ENCODE results near the gene ZNF134. TPM values are rescaled to one million over a fixed set of nuclear protein-coding genes. Genes with fewer than 3 reads are reported as not detected.

The ZNF134 gene
- total and polyA plus RNA-seq, 9 of the 15 experiments (the other 6 are each of a cell fraction or from before 2014, with no cell fraction given): 1.3 to 10.0 (median 5.7) TPM

DNA sequence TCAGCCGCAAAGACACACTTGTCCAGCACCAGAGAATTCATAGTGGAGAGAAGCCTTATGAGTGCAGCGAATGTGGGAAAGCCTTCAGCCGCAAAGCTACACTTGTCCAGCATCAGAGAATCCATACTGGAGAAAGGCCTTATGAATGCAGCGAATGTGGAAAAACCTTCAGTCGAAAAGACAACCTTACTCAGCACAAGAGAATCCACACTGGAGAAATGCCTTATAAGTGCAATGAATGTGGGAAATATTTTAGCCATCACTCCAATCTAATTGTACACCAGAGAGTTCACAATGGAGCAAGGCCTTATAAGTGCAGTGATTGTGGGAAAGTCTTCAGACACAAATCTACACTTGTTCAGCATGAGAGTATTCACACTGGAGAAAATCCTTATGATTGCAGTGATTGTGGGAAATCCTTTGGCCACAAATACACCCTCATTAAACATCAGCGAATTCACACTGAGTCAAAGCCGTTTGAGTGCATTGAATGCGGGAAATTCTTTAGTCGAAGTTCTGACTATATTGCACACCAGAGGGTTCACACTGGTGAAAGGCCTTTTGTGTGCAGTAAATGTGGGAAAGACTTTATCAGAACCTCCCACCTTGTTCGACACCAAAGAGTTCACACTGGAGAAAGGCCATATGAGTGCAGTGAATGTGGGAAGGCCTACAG lies 6.8 kb downstream of the ZNF134 start (continued):
- TF ChIP-seq, protein P1, sequence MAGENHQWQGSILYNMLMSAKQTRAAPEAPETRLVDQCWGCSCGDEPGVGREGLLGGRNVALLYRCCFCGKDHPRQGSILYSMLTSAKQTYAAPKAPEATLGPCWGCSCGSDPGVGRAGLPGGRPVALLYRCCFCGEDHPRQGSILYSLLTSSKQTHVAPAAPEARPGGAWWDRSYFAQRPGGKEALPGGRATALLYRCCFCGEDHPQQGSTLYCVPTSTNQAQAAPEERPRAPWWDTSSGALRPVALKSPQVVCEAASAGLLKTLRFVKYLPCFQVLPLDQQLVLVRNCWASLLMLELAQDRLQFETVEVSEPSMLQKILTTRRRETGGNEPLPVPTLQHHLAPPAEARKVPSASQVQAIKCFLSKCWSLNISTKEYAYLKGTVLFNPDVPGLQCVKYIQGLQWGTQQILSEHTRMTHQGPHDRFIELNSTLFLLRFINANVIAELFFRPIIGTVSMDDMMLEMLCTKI (IDR thresholded peaks at IDR 0.05; ENCODE audit: partially characterized antibody): no peak
- TF ChIP-seq ILF3 (IDR thresholded peaks at IDR 0.05; ENCODE audit: borderline replicate concordance) (no peak), ZNF57 (CRISPR knock-in tag; IDR thresholded peaks at IDR 0.05) (no peak), TRIM28 (IDR thresholded peaks at IDR 0.05) (peak; percentile 97), MTA2 (IDR thresholded peaks at IDR 0.05; ENCODE audit: low read depth) (no peak), U2AF1 (optimal IDR thresholded peaks at IDR 0.05; ENCODE audit: low read depth, low read length) (no peak), SOX6 (IDR thresholded peaks at IDR 0.05) (peak; percentile 28; the same call in 1 of the 2 replicates), TBL1XR1 (IDR thresholded peaks at IDR 0.05; ENCODE audit: low read length in 2 of 2) (no peak), GTF2F1 (IDR thresholded peaks at IDR 0.05; ENCODE audit: low read depth, low read length) (no peak), HMG20A (CRISPR knock-in tag; conservative IDR thresholded peaks at IDR 0.05) (no peak)
- TF ChIP-seq, protein P2, sequence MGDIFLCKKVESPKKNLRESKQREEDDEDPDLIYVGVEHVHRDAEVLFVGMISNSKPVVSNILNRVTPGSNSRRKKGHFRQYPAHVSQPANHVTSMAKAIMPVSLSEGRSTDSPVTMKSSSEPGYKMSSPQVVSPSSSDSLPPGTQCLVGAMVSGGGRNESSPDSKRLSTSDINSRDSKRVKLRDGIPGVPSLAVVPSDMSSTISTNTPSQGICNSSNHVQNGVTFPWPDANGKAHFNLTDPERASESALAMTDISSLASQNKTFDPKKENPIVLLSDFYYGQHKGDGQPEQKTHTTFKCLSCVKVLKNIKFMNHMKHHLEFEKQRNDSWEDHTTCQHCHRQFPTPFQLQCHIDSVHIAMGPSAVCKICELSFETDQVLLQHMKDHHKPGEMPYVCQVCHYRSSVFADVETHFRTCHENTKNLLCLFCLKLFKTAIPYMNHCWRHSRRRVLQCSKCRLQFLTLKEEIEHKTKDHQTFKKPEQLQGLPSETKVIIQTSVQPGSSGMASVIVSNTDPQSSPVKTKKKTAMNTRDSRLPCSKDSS (IDR thresholded peaks at IDR 0.05; ENCODE audit: low read depth, partially characterized antibody): peak; percentile 97
- TF ChIP-seq, protein P3, sequence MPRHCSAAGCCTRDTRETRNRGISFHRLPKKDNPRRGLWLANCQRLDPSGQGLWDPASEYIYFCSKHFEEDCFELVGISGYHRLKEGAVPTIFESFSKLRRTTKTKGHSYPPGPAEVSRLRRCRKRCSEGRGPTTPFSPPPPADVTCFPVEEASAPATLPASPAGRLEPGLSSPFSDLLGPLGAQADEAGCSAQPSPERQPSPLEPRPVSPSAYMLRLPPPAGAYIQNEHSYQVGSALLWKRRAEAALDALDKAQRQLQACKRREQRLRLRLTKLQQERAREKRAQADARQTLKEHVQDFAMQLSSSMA (CRISPR knock-in tag; IDR thresholded peaks at IDR 0.05): no peak
- TF ChIP-seq, protein P4, sequence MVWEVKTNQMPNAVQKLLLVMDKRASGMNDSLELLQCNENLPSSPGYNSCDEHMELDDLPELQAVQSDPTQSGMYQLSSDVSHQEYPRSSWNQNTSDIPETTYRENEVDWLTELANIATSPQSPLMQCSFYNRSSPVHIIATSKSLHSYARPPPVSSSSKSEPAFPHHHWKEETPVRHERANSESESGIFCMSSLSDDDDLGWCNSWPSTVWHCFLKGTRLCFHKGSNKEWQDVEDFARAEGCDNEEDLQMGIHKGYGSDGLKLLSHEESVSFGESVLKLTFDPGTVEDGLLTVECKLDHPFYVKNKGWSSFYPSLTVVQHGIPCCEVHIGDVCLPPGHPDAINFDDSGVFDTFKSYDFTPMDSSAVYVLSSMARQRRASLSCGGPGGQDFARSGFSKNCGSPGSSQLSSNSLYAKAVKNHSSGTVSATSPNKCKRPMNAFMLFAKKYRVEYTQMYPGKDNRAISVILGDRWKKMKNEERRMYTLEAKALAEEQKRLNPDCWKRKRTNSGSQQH (CRISPR knock-in tag; IDR thresholded peaks at IDR 0.05): no peak
